SH-SY5Y (cell line): Measurements from ENCODE around the gene GRIK2.

Experiments used
- GATA2 ChIP-seq: IDR thresholded peaks from 2 replicates; pipeline ENCODE4 v1.6.1; 2011; ENCODE audit warnings: mild to moderate bottlenecking, low read depth, low read length
- GATA3 ChIP-seq: IDR thresholded peaks from 2 replicates; pipeline ENCODE4 v1.6.1; 2011; ENCODE audit warnings: low read depth, mild to moderate bottlenecking, low read length, moderate library complexity

Gene GRIK2

DNA sequence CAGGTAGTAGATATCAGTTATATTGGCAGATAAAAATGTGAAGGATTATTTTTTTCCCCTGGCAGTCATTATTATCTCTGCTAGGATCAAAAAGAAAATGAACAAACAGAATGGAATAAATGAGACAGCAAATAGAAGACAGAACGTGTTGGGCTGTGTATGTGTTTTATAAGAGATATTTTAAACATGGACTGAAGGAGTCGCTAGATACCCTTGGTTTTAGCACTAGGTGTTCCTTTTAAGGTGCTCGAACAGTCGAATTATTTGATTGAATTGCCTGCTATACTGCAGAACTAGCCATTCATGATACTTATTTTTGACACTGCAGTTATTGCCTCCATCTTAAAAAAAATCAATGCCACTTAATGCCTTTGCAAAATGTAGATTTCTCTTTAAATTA lies 3.7 kb downstream of the GRIK2 start:
- no peak for TF ChIP-seq GATA3
- no peak for TF ChIP-seq GATA2

DNA sequence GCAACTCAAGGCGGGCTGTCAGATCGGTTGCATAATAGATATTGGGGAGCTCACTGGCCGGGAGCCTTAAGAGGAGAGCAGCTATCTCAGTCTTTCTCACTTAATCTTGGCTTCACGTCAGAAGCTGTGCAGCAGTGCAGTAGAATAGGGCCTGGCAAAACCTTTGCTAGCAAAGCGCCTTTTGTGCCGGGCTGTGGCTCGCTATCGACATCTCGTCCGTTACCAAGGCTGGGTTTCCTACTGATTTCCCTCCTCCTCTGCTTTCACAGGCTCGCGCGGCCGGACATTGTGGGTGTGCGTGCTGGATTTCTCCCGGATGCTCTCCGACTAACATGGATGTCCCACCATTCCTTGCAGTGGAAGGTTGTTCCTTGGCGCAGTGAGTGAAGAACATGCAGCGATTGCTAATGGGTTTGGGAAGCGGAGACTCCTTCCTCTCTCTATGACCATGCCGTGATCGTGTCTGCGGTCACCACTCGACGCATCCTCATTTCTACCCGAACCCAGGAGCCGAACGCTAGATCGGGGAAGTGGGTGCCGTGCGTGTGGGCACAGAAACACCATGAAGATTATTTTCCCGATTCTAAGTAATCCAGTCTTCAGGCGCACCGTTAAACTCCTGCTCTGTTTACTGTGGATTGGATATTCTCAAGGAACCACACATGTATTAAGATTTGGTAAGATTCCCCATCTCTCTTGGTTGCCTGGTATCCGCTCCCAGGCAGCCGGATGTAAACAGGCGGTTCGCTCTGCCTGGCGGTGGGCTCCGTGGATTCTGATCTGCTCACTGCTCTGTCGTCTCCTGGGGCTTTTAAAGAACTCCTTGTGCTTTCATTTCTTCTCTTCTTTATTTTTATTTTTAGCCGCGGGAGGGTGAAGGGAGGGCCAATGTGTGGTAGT lies 5.5 kb downstream of the GRIK2 start:
- no peak for TF ChIP-seq GATA2
- no peak for TF ChIP-seq GATA3

GRCh38 chr6:101399616-101400162 lies 6.2 kb downstream of the GRIK2 start:
- TF ChIP-seq GATA3: no peak
- TF ChIP-seq GATA2: no peak

DNA sequence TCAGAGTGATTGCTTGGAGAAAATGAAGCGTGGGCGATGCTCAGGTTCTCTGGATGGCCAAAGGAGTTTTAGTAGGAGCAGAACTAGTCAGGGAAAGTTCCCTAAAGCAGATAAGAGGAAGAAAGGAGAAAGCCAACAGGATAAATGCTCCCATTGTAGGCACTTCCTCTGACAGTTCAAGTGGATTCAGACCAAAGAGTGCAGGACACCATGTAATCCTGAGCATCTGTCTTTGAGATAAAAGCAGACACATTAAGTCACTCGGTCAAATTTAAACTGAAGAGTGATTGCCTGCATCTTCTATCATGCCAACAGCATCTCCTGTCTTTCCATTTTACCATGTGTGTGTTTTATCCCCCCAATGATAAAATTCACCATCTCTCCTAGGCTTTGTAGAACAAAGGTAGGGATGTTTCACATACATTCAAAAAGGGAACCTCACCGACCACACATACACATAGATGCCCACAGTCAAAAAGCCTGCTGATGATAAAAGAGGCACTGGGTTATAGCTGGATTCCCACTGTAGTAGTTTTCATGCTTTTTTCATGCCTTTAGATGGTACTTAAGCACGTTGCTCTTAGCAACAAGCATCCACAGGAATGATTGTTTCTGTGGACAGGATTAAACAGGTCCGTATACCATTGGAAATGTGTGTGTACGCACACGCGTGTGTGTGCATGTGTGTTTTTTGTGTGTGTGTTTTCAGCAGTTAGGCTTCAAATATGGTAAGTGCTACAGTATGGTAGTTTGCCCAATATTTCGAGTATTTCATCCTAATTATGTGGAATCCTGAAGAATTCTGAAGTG lies 7.0 kb downstream of the GRIK2 start:
- TF ChIP-seq GATA2 (peak; percentile 11; the same call in 1 of the 2 replicates), GATA3 (no peak)

GRCh38 chr6:101401171-101401570 lies 7.7 kb downstream of the GRIK2 start:
- TF ChIP-seq GATA2: no peak
- TF ChIP-seq GATA3: no peak

DNA sequence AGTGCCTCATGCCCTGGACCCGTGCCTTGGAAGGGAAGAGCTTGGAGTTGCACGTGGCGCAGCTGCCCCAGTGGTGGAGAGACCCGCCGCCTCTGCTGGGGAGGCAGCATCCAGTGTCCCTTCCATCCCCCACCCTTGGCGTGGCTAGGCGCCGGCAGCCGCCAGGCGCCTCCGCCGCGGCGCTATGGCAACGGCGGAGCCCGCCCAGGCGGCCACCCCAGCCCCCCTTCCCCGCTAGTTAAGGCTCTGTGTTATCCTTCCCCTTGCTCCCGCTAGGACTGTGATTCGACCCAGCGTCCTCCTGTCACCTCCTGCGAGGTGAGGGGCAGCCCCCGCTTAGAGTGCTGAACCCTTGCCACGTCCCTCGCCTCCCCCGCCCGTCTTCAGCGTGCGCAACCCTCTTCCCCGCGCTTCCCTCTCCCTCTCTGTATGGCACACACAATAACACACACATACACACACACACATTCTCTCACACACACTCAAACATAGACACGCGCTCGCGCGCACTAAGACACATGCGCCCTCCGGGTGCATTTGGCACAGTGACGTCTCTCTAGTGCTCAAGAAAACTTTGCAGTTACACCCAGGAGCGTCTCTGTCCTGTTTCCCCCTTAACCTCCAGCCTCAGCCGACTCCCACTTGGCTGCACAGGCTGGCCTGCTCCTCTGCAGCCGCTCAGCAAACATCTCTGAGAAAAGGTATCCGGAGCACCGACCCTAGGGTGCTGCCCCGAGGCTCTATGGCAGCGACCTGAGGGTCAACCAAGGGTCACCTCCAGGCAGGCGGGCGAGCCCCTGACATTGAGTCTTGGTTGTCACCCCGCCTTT lies 8.5 kb downstream of the GRIK2 start:
- TF ChIP-seq GATA2: no peak

DNA sequence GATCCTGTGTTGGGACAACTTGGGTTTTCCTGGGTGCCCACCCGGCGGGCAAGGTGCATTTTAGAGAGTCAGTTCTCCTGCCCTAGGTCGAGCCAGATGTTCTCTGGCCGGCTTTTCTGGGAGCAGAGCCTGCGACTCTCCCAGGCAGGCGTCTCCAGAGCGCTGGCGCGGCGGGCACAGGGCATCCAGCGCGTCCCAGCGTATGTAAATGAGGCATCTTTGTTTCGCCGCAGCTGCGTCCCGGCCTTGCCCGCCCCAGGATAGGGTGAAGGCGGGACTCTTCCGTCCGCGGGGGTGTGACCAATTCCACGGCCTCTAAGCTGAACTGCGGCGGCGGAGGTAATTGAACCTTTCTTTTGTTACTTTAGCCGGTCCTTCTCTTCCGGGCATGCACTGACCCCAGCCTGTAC lies 9.1 kb downstream of the GRIK2 start:
- no peak for TF ChIP-seq GATA3
- no peak for TF ChIP-seq GATA2

GRCh38 chr6:101403216-101403945 lies 9.9 kb downstream of the GRIK2 start:
- TF ChIP-seq GATA2: no peak
- no peak for TF ChIP-seq GATA3

DNA sequence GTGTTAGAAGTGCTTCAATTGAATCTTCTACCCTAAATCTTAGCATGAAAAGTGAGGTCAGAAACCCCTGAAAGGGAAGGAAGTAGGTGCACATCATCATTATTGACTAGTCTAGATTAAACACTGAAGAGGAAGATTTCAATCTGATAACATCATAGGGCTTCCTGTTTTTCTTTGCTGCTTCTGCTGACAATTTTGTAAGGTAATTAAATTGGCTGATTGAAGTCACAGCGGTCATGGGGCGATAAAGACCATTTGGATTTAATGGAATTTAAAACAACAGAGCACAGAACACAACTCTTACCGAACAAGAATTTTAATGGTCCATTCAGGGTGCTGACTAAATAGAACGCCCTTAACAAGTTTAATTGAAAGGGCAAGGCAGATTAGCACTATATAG lies 11.3 kb downstream of the GRIK2 start:
- peak; percentile 54; the same call in 1 of the 2 replicates for TF ChIP-seq GATA2
- peak; percentile 77 for TF ChIP-seq GATA3

DNA sequence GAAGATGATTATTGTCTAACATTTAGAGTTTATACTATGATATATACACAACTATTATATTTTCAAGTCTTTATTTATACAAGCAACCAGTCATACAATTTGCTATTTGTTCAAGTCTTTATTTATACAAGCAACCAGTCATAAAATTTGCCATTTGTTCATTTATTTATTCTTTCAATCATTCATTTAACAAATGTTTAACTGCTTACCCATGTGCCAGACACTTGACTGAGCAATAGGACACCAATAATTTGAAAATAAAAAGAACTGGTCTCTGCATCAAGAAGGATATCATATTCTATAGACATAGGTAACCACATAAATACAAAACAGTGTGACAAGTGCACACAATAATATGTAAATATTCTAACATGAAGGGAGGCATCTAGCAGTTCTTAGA lies 20.3 kb downstream of the GRIK2 start:
- TF ChIP-seq GATA2 (no peak), GATA3 (no peak)

GRCh38 chr6:101417900-101418299 lies 24.4 kb downstream of the GRIK2 start:
- TF ChIP-seq GATA3: no peak
- TF ChIP-seq GATA2: peak; percentile 64

DNA sequence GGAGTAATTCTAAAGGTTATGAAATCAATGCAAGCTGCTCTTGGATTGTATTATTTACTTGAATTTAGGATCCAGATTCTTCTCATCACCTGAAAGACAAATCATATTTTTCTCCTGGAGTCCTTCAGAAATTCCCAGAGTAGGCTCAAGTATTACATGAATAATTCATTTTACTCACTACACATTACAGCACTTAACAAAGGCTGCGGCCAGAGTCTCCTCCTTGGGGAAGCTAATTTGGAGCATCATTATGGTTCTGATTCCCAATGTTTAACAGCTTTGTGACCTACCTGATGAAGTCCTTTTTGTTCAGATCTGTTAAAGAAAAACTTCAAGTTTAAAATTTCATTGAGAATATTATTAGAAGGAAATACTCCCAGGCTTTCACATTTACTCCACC lies 28.7 kb downstream of the GRIK2 start:
- TF ChIP-seq GATA3 (no peak), GATA2 (no peak)

GRCh38 chr6:101422811-101423210 lies 29.3 kb downstream of the GRIK2 start:
- TF ChIP-seq GATA3 (no peak), GATA2 (no peak)

GRCh38 chr6:101429270-101429669 lies 35.8 kb downstream of the GRIK2 start:
- TF ChIP-seq GATA2 (no peak), GATA3 (no peak)

DNA sequence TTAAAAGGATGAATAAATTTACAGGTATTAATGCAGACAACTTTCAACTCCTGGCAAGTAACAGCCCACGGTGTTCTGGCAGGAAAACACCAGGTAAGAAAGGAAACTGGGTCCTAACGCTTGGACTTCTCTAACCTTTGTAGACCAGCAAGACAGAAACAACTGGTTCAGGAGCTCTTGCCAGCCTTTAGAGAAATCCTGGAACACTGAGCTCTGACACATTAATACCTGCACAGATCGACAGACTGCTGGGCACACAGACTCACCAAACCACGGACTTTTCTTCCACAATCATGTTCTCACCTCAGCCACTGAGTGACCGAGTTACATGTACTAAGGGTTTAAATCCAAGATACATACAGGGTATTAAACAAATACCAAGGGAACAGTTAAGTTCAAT lies 36.3 kb downstream of the GRIK2 start:
- TF ChIP-seq GATA2: no peak
- no peak for TF ChIP-seq GATA3
